DMS153 (cell line): ENCODE data around the gene KCNH3.
"Not testable (repeated sequence)": the region's sequence is repeated elsewhere in the genome, so short reads cannot be mapped to it uniquely, and the experiment has no call there.

Experiments used
- DNase-seq: peaks from one replicate; lab custom pipeline; 2025; lab: John Stamatoyannopoulos, UW

Gene KCNH3

DNA sequence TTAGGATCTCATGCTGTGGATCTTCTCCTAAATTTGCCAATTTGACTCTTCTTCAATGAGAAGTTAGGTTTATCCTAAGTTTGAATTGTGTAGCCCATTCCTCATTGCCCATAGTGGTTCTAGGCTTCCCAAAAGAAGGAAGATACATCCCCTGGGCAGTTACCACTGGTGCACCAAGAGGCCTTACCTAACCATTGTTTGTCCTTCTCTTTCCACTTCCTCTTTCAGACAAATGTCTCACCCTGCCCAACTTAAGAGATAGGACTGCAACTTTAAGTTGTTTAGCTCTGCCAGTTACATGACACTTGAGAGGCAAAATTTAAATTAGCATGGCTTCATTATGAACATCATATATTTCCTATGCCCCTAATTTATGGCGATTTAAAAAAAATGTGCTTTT, 9.4 kb upstream of the KCNH3 start:
- DNase-seq: no peak

DNA sequence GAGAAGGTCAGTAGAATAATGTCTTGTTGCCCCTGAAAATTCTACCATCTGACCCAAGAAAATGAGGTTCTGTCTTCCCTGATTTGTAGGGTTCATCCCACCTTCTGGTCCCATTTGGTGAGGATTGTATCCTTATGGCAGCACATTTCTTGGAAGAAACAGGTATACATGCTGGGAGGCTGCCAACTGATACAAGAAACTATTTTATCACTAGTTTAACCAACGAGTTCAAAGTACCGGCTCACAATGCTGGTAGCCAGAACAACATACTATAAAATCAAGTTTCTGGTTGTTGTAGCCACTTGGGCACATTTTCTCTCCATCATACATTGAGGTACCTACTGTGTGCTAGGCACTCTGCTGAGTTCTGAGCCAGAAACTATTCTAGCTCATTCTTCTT, 7.1 kb upstream of the KCNH3 start:
- no peak for DNase-seq

DNA sequence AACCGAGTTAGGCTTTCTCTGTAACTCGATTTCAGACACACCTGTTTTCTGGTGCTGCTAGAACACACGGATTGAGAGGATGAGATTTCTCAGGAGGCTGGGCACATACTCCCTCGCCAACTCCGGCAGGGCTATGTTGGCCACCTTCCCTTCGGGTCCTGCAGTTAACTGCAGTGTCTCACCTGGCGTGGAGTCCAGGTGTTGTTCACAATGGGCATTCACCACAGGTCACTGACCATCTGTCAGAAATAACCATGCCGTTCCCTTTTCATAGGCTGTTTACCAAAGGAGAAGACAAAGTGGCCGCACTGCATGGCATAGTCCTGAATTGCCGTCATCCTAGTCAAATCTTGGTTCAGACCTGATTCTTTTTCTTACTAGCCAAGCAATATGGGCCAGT, 5.5 kb upstream of the KCNH3 start:
- no peak for DNase-seq

DNA sequence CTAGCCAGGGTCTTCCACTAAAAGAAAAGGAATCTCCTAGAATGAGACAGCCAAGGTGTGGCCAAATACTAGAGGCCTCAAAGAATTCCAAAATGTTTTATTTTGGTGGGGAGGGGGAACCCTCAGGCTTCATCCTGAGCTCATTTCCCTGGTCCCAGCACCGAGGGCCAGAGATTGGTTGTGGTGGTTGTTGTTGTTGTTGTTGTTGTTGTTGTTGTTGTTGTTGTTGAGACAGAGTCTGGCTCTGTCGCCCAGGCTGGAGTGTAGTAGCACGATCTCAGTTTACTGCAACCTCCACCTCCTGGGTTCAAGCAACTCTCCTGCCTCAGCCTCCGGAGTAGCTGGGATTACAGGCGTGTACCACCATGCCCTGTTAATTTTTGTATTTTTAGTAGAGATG, 4.7 kb upstream of the KCNH3 start:
- DNase-seq: not testable (repeated sequence)

DNA sequence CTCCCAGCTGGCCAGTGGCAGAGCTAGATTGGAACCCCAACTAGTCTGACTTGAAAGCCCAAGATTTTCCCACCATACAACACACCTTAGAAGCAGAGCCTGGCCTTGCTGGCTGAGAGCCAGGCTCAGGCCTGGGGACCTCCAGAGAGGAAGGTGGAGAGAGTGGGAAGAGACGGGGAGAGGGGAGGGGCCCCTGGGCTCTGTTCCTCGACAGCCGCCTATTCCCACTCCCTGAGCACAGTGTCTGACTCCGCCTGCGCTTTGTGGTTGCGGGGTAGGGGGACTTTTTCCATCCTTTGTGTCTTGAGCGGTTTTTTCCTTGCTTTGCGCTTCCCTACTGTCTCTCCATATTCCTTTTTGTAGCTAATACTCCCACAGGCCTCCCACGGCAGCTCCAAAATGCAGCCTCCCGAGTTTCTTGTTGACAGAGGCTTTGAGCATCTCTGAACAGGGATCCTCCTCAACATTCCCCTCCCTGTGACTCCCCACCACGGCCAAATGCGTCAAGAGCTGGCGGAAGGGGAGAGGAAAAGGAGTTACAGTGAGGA, 4.0 kb upstream of the KCNH3 start:
- no peak for DNase-seq

DNA sequence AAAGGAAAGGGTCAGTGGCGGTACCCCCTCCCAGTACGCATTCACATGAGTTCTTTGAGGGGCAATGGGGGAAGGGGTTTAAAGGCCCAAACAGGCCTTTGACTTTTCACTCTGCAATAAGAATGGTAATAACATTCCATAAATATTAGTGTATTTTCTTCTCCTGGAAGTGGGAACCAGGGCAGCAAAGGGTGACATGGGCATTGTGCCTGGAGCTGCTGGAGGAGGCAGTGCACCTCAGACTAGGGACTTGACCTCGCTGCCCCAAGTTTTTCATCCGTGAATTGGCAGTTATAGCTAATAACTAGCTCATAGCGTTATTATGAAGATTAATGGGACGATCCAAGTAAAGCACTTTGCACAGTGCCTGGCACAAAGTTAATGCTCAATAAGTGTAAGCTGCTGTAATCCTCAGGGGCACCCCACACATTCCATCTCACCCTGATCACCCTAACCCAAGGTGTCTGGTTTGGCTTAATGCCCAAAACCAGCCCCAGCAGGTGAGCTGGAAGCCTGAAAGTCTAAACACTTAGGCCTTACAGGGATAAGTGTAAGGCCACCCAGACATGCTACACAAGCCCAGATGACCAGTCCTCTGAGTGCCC, 2.8 kb upstream of the KCNH3 start:
- DNase-seq: no peak

DNA sequence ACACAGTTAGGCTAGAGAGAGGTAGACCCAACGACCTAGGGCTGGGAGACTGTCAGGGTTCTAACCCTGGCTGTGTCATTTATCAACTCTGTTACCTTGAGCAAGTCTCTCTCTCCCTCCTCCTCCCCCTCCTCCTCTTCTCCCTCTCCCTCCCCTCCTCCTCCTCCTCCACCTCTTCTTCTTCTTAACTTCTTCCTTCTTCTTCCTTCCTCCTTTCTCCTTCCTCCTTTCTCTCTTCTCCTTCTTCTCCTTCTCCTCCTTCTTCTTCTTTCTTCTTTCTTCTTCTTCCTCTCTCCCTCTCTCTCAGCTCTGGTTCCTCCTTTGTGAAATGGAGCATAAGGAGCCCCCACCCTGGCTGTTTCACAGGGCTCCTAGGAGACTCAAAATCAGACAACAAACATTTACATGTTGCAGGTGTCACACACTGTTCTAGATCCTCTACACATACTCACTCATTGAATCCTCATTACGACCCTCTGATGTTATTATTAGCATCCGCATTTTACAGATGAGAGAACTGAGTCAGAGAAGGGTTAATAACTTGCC, 2.2 kb upstream of the KCNH3 start:
- DNase-seq: no peak

DNA sequence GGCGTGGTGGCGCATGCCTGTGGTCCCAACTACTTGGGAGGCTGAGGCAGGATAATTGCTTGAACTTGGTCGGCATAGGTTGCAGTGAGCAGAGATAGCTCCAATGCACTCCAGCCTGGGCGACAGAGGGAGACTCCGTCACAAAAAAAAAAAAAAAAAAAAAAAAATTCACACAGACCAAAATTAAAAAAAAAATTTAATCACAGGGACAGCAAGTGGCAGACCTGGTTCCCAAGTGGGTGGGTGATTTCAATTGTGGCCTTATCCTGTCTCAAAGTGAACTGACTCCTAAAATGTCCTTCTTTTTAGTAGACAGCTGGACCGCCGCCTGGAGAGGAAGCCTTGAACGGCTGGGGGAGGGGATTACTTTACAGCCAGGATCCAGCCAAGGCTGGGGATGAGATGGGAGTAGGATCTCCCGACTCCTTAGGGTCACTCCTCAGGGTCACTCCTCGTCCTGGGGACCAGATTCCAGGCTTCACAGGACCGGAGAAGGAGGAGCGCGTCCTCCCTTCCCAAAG, 1.5 kb upstream of the KCNH3 start:
- DNase-seq: no peak

DNA sequence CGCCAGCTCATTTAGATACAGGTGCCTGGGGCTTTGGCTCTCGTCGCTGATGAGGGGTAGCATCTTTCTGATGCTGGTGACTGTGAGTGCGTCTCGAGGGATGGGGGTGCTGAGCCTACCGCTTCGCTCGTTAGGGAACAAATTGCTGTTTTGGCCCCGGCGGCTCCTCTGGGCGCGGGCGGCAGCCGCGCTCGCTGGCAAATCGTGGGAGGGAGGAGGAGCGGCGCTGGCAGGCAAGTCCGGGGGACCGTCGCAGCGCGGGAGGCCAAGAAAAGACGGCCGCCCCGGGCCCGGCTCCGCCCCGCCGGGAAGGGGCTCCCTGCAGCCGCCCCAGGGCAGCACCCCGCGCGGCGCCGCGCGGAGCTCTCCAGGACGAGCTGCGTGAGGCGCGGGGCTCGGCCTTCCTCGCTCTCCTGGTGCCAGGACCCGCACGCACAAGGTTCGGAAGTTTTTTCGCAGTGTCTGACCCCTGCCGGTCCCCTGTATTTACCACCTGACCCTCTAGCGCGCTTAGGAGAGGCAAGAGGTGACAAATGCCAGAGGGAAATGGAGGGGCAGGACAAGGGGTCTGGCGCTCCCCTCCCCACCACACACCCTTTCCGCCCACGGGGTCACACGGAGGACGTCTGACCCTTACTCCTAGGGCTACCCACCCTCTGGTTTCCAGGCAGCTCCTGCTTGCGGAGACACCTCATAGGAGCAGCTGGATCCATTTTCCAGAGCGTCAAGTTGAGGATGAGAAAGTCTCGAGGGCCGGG, 899 bp upstream of the KCNH3 start:
- DNase-seq: no peak

DNA sequence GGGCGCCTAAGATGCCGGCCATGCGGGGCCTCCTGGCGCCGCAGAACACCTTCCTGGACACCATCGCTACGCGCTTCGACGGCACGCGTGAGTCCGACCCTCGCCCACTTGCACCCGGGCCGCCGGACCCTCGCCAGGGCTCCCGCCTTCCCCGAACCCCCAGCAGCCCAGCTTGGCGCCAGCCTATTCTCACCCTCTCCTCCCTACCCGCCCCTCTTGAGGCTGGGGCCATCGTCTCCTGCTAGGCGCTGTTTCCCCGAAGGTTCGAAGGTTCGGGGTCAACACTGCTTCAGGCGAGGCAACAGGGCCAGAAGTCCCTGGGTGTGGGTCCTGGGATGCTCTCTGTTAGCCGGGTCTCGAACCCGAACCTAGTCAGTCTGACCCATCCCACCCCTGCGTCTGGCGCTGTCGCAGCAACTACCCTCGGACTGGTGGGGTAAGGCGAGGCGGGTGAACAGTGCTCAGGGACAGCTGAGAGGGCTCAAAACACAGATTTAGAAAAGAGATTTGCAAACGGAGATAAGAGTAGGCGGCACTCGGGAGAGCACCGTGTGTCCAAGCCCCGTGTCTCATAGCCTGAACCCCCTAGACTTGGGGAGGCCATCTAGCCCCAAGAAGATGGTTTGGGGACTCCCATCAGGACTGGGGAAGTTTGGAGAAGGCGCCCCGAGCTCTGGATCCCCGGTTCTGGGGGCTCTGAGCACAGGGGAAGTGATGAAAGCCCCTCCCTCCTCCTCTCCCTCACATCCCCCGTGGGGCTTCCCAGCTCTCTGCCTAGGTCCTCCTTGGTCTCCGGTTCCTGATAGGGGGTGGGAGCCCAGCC, 787 bp downstream of the KCNH3 start:
- DNase-seq: no peak

DNA sequence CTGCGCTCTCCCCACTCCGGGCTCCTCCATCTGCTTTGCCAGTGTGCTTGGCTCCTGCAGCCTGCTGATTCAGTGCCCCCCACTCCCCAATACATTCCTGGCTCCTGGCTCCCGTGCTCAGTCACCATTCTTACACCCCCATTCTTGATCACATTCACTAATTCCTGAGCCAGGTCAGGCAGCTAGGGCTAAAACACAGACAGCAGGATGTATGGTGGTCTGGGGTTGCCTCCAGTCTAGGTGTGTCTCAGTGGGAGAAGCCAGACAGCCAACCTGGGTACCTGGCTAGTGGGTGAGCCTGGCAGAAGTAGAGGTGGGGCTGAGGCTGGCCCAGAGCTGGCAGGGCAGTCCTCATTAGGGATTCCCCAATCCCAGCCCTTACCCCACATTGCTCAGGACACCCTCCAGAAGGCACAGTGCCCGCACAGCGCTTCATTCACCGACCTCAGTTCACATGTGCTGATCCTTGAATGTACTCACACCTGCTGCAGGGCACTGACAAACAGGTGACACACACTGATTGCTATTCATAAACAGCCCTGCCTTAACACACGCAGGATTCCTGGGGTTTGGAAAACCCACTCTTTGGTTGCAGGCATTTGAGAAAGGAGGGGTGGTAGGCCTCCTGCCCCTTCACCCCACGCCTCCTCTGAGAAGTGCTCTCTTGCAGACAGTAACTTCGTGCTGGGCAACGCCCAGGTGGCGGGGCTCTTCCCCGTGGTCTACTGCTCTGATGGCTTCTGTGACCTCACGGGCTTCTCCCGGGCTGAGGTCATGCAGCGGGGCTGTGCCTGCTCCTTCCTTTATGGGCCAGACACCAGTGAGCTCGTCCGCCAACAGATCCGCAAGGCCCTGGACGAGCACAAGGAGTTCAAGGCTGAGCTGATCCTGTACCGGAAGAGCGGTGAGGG, 1.7 kb downstream of the KCNH3 start:
- DNase-seq: peak; percentile 38

DNA sequence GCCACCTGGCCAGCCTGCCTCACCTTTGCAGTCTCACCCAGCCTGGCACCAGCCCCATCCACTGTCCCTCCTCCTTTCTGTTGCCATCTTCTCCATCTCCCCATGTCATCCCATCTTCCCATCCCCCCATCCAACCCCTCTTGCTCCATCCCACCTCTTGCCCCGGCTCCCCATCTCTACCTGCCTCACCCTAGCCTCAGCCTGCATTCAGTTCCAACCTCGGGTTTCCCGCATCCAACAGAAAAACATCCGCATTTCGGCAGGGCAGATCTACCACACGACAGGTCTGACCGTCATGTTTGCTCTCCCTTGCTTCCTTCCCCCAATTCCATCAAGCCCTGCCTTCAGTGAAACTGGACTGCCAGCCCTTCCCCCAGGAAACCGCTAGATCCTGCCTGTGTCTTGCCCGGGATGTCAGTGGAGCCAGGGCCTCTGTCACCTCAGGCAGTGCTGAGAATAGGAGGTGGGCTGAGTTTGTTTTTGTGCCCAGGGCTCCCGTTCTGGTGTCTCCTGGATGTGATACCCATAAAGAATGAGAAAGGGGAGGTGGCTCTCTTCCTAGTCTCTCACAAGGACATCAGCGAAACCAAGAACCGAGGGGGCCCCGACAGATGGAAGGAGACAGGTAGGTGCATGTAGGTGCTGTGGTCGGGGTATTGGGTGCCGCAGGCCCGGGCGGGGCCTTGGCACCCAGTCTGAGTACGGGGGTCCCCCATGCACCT, 2.5 kb downstream of the KCNH3 start:
- no peak for DNase-seq

DNA sequence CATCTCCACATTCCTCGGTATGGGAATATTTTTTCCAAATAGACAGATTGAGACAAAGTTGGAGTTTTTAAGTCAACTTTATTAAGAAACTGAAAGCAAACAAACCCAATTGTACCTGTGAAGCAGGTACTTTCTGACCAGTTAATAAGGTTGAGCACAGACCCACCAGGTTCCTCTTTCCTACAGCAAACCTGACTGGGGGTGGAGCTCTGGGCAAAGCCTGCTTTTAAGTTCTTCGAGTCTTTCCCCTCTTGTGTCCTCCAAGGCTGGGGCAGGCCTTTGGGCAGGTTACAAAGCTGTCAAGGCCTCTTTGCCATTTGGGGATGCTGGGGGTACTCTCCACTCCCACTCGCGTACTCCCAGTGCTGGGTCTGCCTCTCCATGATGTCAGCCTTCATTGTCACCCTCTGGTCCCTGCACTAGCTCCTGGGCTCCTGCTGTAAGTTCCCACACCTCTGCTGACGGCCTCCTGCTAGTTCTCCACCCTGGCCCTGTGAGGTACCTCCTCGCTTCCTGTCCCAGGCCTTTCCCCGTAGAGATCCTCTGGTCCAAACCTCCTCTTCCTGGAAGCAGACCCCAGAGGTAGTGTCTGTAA, 3.2 kb downstream of the KCNH3 start:
- no peak for DNase-seq

DNA sequence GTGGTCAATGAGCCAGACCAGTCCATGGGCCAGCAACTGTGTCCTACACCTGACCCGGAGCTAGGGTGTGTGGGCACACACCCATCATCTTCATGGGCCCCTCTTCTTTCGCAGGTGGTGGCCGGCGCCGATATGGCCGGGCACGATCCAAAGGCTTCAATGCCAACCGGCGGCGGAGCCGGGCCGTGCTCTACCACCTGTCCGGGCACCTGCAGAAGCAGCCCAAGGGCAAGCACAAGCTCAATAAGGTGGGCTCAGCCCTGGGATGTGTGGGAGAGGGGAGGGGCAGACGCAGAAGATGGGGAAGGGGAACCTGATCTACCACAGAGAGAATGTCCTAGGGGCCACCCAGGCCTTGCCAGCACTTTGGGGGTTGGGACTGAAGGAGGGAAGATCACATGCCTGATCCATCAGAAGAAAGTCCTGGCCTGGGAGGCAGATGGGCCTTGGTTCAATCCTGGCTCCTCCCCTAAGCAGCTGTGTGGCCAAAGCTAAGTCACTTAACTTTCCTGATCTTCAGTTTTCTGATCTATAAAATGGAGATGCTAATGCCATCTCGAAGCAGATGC, 3.8 kb downstream of the KCNH3 start:
- DNase-seq: no peak

DNA sequence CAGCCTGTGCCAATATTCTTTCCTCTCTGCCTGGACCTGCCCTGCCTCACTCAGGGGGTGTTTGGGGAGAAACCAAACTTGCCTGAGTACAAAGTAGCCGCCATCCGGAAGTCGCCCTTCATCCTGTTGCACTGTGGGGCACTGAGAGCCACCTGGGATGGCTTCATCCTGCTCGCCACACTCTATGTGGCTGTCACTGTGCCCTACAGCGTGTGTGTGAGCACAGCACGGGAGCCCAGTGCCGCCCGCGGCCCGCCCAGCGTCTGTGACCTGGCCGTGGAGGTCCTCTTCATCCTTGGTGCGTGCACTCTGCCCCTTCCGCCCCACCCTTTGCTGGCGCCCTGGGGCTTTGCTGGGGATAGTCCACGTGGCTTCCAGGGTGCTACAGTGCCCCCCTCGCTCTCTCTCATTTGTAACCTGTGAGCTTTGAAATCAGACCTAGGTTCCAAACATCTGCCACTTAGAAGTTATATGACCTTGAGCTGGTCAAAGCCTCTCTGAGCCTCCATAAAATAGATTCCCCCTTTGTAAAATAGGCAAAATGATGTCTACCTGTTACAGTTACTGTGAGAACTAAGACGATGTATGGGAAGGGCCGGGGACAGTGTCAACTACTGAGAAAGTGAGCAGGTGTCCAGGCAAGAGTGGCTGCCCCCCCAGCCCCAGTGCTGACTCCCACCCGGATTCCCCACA, 4.5 kb downstream of the KCNH3 start:
- DNase-seq: no peak

DNA sequence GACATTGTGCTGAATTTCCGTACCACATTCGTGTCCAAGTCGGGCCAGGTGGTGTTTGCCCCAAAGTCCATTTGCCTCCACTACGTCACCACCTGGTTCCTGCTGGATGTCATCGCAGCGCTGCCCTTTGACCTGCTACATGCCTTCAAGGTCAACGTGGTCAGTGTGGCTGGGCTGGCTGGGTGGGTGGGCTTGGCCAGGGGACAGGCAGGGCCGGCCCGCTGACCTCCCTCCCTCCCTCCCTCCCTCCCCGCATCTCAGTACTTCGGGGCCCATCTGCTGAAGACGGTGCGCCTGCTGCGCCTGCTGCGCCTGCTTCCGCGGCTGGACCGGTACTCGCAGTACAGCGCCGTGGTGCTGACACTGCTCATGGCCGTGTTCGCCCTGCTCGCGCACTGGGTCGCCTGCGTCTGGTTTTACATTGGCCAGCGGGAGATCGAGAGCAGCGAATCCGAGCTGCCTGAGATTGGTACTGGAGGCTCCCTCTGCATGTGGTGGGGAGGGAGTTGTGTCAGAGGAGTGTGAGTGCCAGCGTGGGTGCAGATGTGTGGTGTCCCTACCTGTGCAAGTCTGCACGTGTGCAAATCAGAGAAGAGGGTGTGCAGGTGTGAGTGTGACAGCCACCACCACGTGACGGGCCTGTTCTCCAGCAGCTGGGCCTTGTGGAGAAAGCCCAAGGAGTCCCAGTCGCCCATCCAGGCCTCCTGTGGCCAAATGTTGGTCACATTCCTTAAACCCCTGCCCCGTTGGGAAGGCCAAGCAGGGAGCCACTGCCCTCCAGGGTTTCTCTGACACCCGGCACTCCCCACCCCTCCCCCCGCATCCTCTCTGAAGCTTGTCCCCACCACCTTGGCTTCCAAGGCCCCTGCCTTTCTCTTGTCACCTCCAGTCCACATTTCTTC, 5.3 kb downstream of the KCNH3 start:
- no peak for DNase-seq

DNA sequence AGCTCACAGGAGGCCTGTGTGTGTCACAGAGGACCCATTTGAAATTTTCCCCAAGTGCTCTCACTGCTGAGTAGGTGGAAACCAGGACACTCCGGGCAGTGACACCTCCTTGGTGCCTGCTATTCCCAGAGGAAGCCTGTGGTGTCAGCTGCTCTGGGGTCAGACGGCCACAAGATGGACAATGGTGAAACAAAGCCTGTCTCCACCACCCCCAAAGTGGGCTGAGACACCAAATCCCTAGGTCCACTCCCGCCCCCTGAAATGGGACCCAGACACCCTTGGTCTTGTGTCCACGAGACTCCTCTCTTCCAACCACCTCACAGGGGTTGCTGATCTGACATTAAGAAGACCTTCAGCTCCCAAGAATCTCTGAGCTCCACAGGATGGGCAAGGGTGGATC, 7.0 kb downstream of the KCNH3 start:
- no peak for DNase-seq

DNA sequence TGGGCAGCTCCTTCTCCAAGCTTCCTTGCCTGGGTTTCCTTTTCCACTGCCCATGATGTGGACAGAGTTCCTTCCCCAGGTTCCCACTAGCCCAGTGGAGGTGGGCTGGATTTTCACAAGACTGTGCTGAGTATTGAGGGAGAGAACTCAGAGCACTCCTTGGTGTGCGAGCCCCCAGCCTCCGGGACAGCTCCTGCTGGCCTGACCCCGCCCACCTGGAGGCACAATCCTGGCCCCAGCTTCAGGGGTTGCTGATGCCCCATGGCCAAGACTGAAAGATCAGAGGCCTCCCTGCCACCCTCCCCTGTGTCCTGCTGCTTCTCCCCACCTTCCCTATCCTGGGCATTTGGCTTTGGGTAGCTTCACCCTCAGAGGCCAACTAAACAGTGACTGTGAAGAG, 7.7 kb downstream of the KCNH3 start:
- DNase-seq: no peak
